GM12878 (cell line): ENCODE results near the gene SLC16A6. TPM values are rescaled to one million over a fixed set of nuclear protein-coding genes. Genes with fewer than 3 reads are reported as not detected.

Experiments
- ATAC-seq: fragments of 200-7000 bp; cut with Tn5 transposase; 3 replicates; pipeline ENCODE4 v1.9.1; 2020; ENCODE audit warnings: mild to moderate bottlenecking, moderate library complexity
- BruUV-seq: library from RNA; stranded (reverse); fragments of 400-500 nt; replicated peaks from 2 replicates; lab custom pipeline; 2021; lab: Mats Ljungman, UMichigan
- CTCF ChIA-PET: fragments of 300-600 bp; sonication (Branson Sonifier 250); formaldehyde crosslinking; extraction: SDS; loops from one replicate; lab custom pipeline; 2021; ENCODE audit warnings: inconsistent platforms; lab: Yijun Ruan, JAX
- POLR2A ChIA-PET: fragments of 350-600 bp; formaldehyde crosslinking; extraction: SDS; loops from one replicate; lab custom pipeline; 2021; ENCODE audit warnings: inconsistent platforms; lab: Charles Lee
- RAD21 ChIA-PET: fragments of 300-600 bp; sonication (Branson Sonifier 250); formaldehyde crosslinking; loops from one replicate; lab custom pipeline; 2023; ENCODE audit warnings: antibody characterized with exemption; ENCODE audit not compliant: unreplicated experiment; lab: Charles Lee
- SMC1A ChIA-PET: fragments of 300-600 bp; sonication (Branson Sonifier 250); formaldehyde crosslinking; loops from one replicate; lab custom pipeline; 2023; ENCODE audit not compliant: unreplicated experiment, uncharacterized antibody; lab: Charles Lee
- DNase-seq: peaks from one replicate; pipeline ENCODE4 v3.0.0-alpha.2; 2011; ENCODE audit warnings: low read depth, low spot score
- FAIRE-seq: peaks from 3 replicates; lab custom pipeline; 2011; peaks lifted over from hg19 to GRCh38; lab: Jason Lieb, UNC
- H2AFZ ChIP-seq: 2 replicates; pipeline ENCODE4 v1.6.0; 2011; ENCODE audit warnings: low read depth, low read length, control low read depth; ENCODE audit not compliant: control insufficient read depth
- H3K27ac ChIP-seq: 2 replicates; pipeline ENCODE4 v1.5.1; 2011; ENCODE audit warnings: control low read depth; ENCODE audit not compliant: control insufficient read depth, insufficient read depth
- H3K27me3 ChIP-seq, 2 experiments: replicated peaks in 1 of 2; 2 replicates each; pipeline versions ENCODE4 v1.6.0 to v1.6.1; 2011; ENCODE audit warnings: low read length in 1 of 2; ENCODE audit not compliant: control insufficient read depth in 2 of 2, insufficient read depth in 2 of 2
- H3K36me3 ChIP-seq, 2 experiments: 2 replicates each; pipeline ENCODE4 v1.5.1; 2011; ENCODE audit warnings: low read length in 1 of 2; ENCODE audit not compliant: control insufficient read depth in 2 of 2, insufficient read depth in 2 of 2
- H3K4me1 ChIP-seq: 2 replicates; pipeline ENCODE4 v1.6.1; 2011; ENCODE audit warnings: mild to moderate bottlenecking, low read length, moderate library complexity, mixed read lengths; ENCODE audit not compliant: control insufficient read depth, insufficient read depth
- H3K4me2 ChIP-seq: 2 replicates; pipeline ENCODE4 v1.6.0; 2011; ENCODE audit warnings: control low read depth; ENCODE audit not compliant: control insufficient read depth, insufficient read depth
- H3K4me3 ChIP-seq: fragments of 200-600 bp; sonication (generic); 2 replicates; pipeline ENCODE4 v1.5.1; 2016
- H3K79me2 ChIP-seq: 2 replicates; pipeline ENCODE4 v1.6.0; 2011; ENCODE audit warnings: low read length; ENCODE audit not compliant: control insufficient read depth, insufficient read depth
- H3K9ac ChIP-seq: 2 replicates; pipeline ENCODE4 v1.8.0; 2011; ENCODE audit warnings: low read length, control low read depth, mixed read lengths; ENCODE audit not compliant: control insufficient read depth, insufficient read depth
- H3K9me3 ChIP-seq: replicated peaks from 3 replicates; pipeline ENCODE4 v1.5.1; 2011; ENCODE audit warnings: mild to moderate bottlenecking, low read length; ENCODE audit not compliant: control insufficient read depth, insufficient read depth
- H4K20me1 ChIP-seq: 2 replicates; pipeline ENCODE4 v1.6.0; 2011; ENCODE audit not compliant: control insufficient read depth, insufficient read depth
- ASH2L ChIP-seq: fragments of 300-600, 200-600 bp; sonication (generic); IDR thresholded peaks from 2 replicates; pipeline ENCODE4 v1.6.1; 2017; ENCODE audit warnings: low read depth, mild to moderate bottlenecking, borderline replicate concordance
- ATF2 ChIP-seq: IDR thresholded peaks from 2 replicates; pipeline ENCODE4 v1.6.1; 2012; ENCODE audit warnings: low read length, inconsistent platforms
- BACH1 ChIP-seq: fragments of 450-650 bp; IDR thresholded peaks from 2 replicates; pipeline ENCODE4 v1.6.1; 2017; ENCODE audit warnings: mild to moderate bottlenecking, borderline replicate concordance
- CHD2 ChIP-seq: IDR thresholded peaks from 2 replicates; pipeline ENCODE4 v1.6.1; 2011; ENCODE audit warnings: low read depth, low read length, improper control_type of control experiment, borderline replicate concordance
- CREM ChIP-seq: IDR thresholded peaks from 2 replicates; pipeline ENCODE4 v1.6.1; 2014; ENCODE audit warnings: antibody characterized with exemption, low read depth
- EGR1 ChIP-seq, 2 experiments: IDR thresholded peaks; 1 replicate in 1 of 2; 2 replicates in 1 of 2; pipeline ENCODE4 v1.6.1; 2011 to 2012; ENCODE audit warnings: low read depth in 2 of 2, low read length in 2 of 2, borderline replicate concordance in 1 of 2, mild to moderate bottlenecking in 1 of 2, moderate library complexity in 1 of 2
- EZH2 ChIP-seq: IDR thresholded peaks from 2 replicates; pipeline ENCODE4 v1.6.1; 2012; ENCODE audit warnings: low read depth, mild to moderate bottlenecking, control low read depth, inconsistent platforms, low read length, borderline replicate concordance; ENCODE audit not compliant: control insufficient read depth
- HCFC1 ChIP-seq: fragments of 150-350 bp; IDR thresholded peaks from 2 replicates; pipeline ENCODE4 v1.6.1; 2014; ENCODE audit warnings: low read length
- MXI1 ChIP-seq: fragments of 150-350 bp; IDR thresholded peaks from 2 replicates; pipeline ENCODE4 v1.6.1; 2011; ENCODE audit warnings: low read depth, mild to moderate bottlenecking, inconsistent platforms, low read length, improper control_type of control experiment
- MYB ChIP-seq: fragments of 150-350 bp; IDR thresholded peaks from 2 replicates; pipeline ENCODE4 v1.6.1; 2014; ENCODE audit warnings: mild to moderate bottlenecking, low read depth, low read length, borderline replicate concordance
- RELA ChIP-seq: fragments of 450-650 bp; IDR thresholded peaks from 2 replicates; pipeline ENCODE4 v1.8.0; 2014; ENCODE audit warnings: borderline replicate concordance; ENCODE audit not compliant: partially characterized antibody
- SUPT20H ChIP-seq: IDR thresholded peaks from 2 replicates; pipeline ENCODE4 v1.6.1; 2011; ENCODE audit warnings: low read depth, mild to moderate bottlenecking, low read length, moderate library complexity, borderline replicate concordance; ENCODE audit not compliant: control insufficient read depth
- SUZ12 ChIP-seq: fragments of 200-600 bp; sonication (generic); IDR thresholded peaks from one replicate; pipeline ENCODE4 v1.6.1; 2018; ENCODE audit warnings: antibody characterized with exemption, mild to moderate bottlenecking; ENCODE audit not compliant: unreplicated experiment
- ZZZ3 ChIP-seq: IDR thresholded peaks from 2 replicates; pipeline ENCODE4 v1.6.1; 2011; ENCODE audit warnings: low read depth; ENCODE audit not compliant: control insufficient read depth, insufficient read length
- WGBS: methylation state at CpG from one replicate; pipeline ENCODE4 v1.1.6; 2016; ENCODE audit warnings: low lambda C conversion rate; ENCODE audit not compliant: insufficient replicate concordance, insufficient coverage; ENCODE audit errors: missing lambda C conversion rate; 5-methylcytosine and 5-hydroxymethylcytosine counted together
- in situ Hi-C: fragments of 300-500 bp; cut with MboI; formaldehyde crosslinking; loops from 9 replicates; pipeline ENCODE4 v1.14.3; 2018; ENCODE audit warnings: mixed read lengths
- intact Hi-C: fragments of 100-400 bp; cut with micrococcal nuclease; formaldehyde crosslinking; loops from one replicate; pipeline ENCODE4 v1.14.2; 2022; ENCODE audit not compliant: unreplicated experiment
- polyA plus RNA-seq, 11 experiments: library from polyadenylated mRNA; depleted of rRNA in 4 of 11; unstranded in 6 of 11; stranded (reverse) in 5 of 11; fragments of >200 nt; fragmentation: Nextera tagmentation in 4 of 11; fragmentation: Illumina TruSeq in 1 of 11; extraction: Ambion mirVana in 4 of 11; extraction: Trizol in 1 of 11; gene quantifications; 1 replicate in 1 of 11; 2 replicates in 10 of 11; pipeline versions ENCODE4 v1.2.1 to v1.2.3, GENCODE V29; 2011 to 2016; ENCODE audit warnings: inconsistent platforms in 2 of 11, missing spikeins in 2 of 11, low read depth in 1 of 11
- total RNA-seq, 4 experiments: library from RNA; depleted of rRNA in 3 of 4; stranded (reverse); fragments of >200 nt in 3 of 4; fragmentation: Illumina TruSeq in 1 of 4; extraction: Trizol in 1 of 4; gene quantifications; 2 replicates each; pipeline versions ENCODE4 v1.2.1 to v1.2.3, GENCODE V29; 2013 to 2021
- TF ChIP-seq, protein P1 (sequence below): fragments of 450-650 bp; IDR thresholded peaks from 2 replicates; pipeline ENCODE4 v1.6.1; 2017; ENCODE audit warnings: mild to moderate bottlenecking, moderate library complexity
- TF ChIP-seq, protein P2 (sequence below): IDR thresholded peaks from 2 replicates; pipeline ENCODE4 v1.6.1; 2012; ENCODE audit warnings: low read depth, low read length, improper control_type of control experiment

The SLC16A6 gene
- total and polyA plus RNA-seq, 10 of the 15 experiments (the other 5 are each of a cell fraction or from before 2014, with no cell fraction given): 2.4 to 8.8 (median 6.0) TPM

DNA sequence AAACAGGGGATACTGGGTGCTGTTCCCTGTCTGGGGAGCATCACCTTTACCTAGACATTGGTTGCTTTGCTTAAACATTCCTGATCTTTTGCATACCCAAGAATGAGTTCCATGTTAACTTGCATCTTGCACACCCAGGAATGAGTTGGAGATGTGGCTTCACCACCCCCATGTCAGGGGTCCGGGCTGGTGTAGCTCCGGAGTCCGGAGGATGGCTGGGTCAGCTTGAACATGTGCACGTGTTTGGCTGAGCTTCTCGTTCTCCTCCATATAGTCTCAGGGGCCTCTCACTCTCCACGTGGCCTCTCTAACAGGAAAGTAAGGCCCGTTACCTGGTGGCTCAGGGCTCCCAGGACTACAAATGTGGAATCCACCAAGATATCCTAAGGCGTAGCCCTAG, 61.3 kb downstream of the SLC16A6 start (continued):
- TF ChIP-seq, protein P1, sequence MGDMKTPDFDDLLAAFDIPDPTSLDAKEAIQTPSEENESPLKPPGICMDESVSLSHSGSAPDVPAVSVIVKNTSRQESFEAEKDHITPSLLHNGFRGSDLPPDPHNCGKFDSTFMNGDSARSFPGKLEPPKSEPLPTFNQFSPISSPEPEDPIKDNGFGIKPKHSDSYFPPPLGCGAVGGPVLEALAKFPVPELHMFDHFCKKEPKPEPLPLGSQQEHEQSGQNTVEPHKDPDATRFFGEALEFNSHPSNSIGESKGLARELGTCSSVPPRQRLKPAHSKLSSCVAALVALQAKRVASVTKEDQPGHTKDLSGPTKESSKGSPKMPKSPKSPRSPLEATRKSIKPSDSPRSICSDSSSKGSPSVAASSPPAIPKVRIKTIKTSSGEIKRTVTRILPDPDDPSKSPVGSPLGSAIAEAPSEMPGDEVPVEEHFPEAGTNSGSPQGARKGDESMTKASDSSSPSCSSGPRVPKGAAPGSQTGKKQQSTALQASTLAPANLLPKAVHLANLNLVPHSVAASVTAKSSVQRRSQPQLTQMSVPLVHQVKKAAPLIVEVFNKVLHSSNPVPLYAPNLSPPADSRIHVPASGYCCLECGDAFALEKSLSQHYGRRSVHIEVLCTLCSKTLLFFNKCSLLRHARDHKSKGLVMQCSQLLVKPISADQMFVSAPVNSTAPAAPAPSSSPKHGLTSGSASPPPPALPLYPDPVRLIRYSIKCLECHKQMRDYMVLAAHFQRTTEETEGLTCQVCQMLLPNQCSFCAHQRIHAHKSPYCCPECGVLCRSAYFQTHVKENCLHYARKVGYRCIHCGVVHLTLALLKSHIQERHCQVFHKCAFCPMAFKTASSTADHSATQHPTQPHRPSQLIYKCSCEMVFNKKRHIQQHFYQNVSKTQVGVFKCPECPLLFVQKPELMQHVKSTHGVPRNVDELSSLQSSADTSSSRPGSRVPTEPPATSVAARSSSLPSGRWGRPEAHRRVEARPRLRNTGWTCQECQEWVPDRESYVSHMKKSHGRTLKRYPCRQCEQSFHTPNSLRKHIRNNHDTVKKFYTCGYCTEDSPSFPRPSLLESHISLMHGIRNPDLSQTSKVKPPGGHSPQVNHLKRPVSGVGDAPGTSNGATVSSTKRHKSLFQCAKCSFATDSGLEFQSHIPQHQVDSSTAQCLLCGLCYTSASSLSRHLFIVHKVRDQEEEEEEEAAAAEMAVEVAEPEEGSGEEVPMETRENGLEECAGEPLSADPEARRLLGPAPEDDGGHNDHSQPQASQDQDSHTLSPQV: no peak
- TF ChIP-seq HCFC1: no peak

DNA sequence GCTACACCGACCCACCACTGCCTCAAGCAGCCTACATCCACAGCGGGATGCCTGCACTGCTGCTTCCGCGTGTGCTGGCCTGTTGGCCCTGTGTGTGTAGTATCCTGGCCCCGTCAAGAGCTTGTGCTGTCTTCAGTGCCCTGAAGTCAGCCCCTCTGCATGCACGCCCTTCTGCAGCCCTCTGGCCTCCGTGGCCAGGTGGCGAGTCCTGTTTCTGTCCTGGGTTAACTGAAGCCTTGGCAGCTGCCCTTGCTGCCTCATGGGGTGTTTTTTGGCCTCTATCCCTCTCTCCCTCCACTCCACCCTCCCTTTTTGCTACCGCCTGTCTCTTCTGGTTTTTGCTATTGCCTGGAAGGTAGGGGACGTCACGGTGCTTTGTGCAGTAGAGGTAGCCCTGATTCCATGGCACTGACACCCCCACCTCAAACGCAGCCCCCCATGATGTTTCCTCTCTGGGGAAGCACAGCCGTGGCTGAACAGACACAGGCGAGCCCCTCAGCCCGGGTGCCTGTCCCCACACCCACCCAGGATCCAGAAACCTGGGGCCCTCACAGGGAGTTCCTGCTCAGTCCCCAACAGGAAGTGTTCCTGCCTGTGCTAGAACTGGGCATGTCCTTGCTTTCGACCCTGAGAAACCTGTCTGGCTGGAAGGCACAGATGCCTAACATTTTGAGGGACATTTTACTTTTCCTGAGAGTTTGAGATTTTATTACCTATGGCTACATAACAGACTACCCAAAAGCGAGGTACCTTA, 61.9 kb downstream of the SLC16A6 start:
- H3K4me3 ChIP-seq: no peak overlapping the region
- intact Hi-C loops (no loop called here), in situ Hi-C loops (no loop called here)
- H3K4me2 ChIP-seq: no peak overlapping the region
- H3K36me3 ChIP-seq: no peaks in the 10 kb centered on the region
- POLR2A ChIA-PET: no interaction called here
- 82% methylated on average over 17 of the region's 17 CpGs for WGBS
- CTCF ChIA-PET: no interaction called here
- H3K79me2 ChIP-seq: no peaks in the 10 kb centered on the region
- no peak overlapping the region for H2AFZ ChIP-seq
- no peaks in the 10 kb centered on the region for H4K20me1 ChIP-seq
- SMC1A ChIA-PET: no interaction called here
- H3K27me3 ChIP-seq: no peaks in the 10 kb centered on the region
- H3K9ac ChIP-seq: no peak overlapping the region
- no peak for FAIRE-seq
- BruUV-seq: no TSS peak
- H3K27ac ChIP-seq: no peak overlapping the region
- ATAC-seq: no peak; the same call in 2 of the 3 replicates
- peaks cover 6% of the 10 kb centered on the region for H3K4me1 ChIP-seq
- RAD21 ChIA-PET: no interaction called here
- no peak for DNase-seq
- H3K9me3 ChIP-seq: no peaks in the 10 kb centered on the region
- TF ChIP-seq CHD2 (no peak), MXI1 (no peak), BACH1 (no peak), ZZZ3 (no peak), ASH2L (no peak), EZH2 (no peak), CREM (no peak), SUPT20H (no peak), MYB (no peak), RELA (no peak), EGR1 (IDR thresholded peaks at IDR 0.05; ENCODE audit: borderline replicate concordance in 1 of 2, low read depth in 2 of 2, low read length in 2 of 2) (no peak), SUZ12 (no peak), ATF2 (no peak)
- TF ChIP-seq, protein P2, sequence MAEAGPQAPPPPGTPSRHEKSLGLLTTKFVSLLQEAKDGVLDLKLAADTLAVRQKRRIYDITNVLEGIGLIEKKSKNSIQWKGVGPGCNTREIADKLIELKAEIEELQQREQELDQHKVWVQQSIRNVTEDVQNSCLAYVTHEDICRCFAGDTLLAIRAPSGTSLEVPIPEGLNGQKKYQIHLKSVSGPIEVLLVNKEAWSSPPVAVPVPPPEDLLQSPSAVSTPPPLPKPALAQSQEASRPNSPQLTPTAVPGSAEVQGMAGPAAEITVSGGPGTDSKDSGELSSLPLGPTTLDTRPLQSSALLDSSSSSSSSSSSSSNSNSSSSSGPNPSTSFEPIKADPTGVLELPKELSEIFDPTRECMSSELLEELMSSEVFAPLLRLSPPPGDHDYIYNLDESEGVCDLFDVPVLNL: no peak
